ENCODE results near the gene ATXN2. TPM values are rescaled to one million over a fixed set of nuclear protein-coding genes. Genes with fewer than 3 reads are reported as not detected.

Gene ATXN2
- total RNA-seq, 1 donor from 2014 or later: 69.4 TPM

DNA sequence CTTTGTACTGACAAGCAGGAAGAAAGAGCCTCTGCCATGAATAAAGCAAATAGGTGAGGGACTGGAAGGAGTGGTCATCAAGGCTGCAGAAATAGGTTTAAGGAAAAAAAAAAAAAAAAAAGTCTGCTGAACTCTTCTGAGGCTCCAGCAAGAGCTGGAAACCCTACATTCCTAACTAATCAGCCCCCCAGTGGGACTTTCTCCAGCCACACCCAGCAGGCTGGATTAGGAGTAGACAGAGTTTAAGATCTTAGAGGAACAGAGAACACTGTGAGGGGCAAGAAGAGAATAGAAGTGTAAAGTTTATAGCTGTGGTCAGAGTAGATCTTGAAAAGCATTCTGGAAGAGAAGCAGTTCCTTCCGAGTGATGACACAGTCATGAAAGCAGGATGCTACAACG is 66.4 kb downstream of the ATXN2 start:
- no peak overlapping the region for H3K4me3 Mint-ChIP-seq (ENCODE audit: unreplicated experiment)
- peaks cover 11% of the 10 kb centered on the region for H3K4me1 Mint-ChIP-seq (ENCODE audit: unreplicated experiment)
- peaks cover 10% of the 10 kb centered on the region for H3K36me3 Mint-ChIP-seq (ENCODE audit: low read depth, unreplicated experiment)
- TF ChIP-seq, protein P1, sequence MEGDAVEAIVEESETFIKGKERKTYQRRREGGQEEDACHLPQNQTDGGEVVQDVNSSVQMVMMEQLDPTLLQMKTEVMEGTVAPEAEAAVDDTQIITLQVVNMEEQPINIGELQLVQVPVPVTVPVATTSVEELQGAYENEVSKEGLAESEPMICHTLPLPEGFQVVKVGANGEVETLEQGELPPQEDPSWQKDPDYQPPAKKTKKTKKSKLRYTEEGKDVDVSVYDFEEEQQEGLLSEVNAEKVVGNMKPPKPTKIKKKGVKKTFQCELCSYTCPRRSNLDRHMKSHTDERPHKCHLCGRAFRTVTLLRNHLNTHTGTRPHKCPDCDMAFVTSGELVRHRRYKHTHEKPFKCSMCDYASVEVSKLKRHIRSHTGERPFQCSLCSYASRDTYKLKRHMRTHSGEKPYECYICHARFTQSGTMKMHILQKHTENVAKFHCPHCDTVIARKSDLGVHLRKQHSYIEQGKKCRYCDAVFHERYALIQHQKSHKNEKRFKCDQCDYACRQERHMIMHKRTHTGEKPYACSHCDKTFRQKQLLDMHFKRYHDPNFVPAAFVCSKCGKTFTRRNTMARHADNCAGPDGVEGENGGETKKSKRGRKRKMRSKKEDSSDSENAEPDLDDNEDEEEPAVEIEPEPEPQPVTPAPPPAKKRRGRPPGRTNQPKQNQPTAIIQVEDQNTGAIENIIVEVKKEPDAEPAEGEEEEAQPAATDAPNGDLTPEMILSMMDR (IDR thresholded peaks at IDR 0.05; ENCODE audit: unreplicated experiment): no peak
- H3K9me3 Mint-ChIP-seq (ENCODE audit: unreplicated experiment): no peaks in the 10 kb centered on the region
- H3K27me3 Mint-ChIP-seq (ENCODE audit: unreplicated experiment): peaks cover 8% of the 10 kb centered on the region
- DNase-seq (ENCODE audit: low spot score): no peak
- no peak overlapping the region for H3K27ac Mint-ChIP-seq (ENCODE audit: unreplicated experiment)

DNA sequence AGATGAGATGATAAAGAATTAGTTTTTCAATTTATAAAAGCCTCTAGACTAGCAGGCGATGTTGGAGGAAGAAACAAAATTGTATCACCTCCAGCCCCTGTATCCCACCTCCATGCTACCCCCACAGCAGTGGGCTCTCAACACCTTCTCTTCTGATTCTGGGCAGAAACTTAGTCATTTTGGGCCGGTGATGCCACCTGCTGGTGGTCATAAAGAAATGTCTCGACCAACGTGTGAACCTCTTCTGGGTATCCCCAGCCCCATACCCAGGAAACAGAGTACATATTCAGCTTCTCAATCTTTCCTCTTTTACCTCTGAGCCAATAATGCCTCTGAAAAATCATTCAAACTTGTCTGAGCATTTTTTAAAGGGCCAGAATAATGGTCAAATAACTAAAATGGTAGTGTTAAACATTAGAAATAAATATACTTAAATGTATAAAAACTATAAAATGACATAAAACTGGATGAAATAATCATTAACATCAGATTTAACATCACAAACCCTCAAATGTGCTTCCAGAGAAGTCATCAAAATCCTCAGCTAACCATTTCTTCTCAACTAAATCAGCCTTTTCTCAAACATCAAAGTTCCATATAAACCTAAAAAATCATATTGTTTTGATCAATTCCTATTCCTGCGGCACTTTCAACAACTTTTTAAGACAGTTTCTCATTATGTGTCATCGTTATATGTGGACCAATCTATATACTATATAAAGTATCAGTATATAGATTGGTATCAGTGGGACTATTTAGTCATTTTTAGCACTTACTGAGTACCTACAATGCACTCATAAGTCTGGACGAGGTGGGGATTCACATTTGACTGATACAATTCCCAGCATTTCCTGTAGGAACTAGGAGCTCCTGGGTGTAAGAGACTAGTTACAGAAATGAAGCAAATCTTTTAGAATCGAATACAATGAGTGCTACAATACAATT is 69.4 kb downstream of the ATXN2 start:
- peaks cover 14% of the 10 kb centered on the region for H3K36me3 Mint-ChIP-seq (ENCODE audit: low read depth, unreplicated experiment)
- peaks cover 5% of the 10 kb centered on the region for H3K27me3 Mint-ChIP-seq (ENCODE audit: unreplicated experiment)
- H3K4me3 Mint-ChIP-seq (ENCODE audit: unreplicated experiment): no peak overlapping the region
- TF ChIP-seq, protein P1 (IDR thresholded peaks at IDR 0.05; ENCODE audit: unreplicated experiment): peak; percentile 78
- H3K4me1 Mint-ChIP-seq (ENCODE audit: unreplicated experiment): peaks cover 11% of the 10 kb centered on the region
- no peaks in the 10 kb centered on the region for H3K9me3 Mint-ChIP-seq (ENCODE audit: unreplicated experiment)
- peak overlapping the region; percentile 78 for H3K27ac Mint-ChIP-seq (ENCODE audit: unreplicated experiment)
- peak; percentile 66 for DNase-seq (ENCODE audit: low spot score)

DNA sequence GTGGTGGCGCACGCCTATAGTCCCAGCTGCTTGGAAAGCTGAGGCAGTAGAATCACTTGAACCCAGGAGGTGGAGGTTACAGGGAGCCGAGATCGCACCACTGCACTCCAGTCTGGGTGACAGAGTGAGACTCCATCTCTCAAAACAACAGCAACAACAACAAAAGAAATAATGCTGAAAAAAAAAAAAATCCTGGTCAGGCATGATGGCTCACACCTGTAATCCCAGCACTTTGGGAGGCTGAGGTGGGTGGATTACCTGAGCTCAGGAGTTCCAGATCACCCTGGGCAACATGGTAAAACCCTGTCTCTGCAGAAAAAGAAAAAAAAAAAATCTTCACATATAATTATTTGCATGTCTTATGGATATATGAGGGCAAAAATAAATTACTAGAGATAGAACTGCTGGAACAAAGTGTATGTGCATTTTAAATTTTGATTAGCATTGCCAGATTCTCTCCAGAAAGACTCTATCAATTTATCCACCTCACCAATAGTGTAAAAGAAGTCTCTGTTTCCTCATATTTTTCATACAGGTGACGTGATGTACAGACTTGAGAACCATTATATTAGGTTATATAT is 75.4 kb downstream of the ATXN2 start:
- H3K4me3 Mint-ChIP-seq (ENCODE audit: unreplicated experiment): no peak overlapping the region
- peaks cover 13% of the 10 kb centered on the region for H3K36me3 Mint-ChIP-seq (ENCODE audit: low read depth, unreplicated experiment)
- no peak for DNase-seq (ENCODE audit: low spot score)

DNA sequence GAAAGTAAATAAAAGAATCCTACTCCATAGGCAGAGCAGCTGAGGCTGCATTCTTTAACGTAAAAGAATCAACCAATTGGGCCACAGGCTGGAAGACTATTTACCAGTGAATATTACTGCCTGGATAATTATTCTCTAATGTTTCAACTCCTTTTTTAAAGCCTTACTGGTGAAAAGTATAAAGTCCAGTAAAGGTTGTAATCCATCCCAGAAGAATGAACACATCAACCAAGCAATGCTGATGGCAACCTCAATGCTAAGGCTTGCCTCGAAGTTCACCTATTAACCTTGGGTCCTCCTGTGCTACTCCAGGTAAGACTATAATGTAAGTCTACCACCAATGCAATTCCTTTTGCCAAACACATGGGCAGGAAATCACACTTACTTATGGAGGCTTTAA is 77.3 kb downstream of the ATXN2 start:
- H3K9me3 Mint-ChIP-seq (ENCODE audit: unreplicated experiment): no peaks in the 10 kb centered on the region

More for the DNA sequence above, 75.4 kb downstream of the ATXN2 start:
- Mint-ChIP-seq H3K9me3 (ENCODE audit: unreplicated experiment) (no peaks in the 10 kb centered on the region), H3K27ac (ENCODE audit: unreplicated experiment) (no peak overlapping the region), H3K27me3 (ENCODE audit: unreplicated experiment) (no peaks in the 10 kb centered on the region), H3K4me1 (ENCODE audit: unreplicated experiment) (no peaks in the 10 kb centered on the region)
- TF ChIP-seq, protein P1 (IDR thresholded peaks at IDR 0.05; ENCODE audit: unreplicated experiment): no peak

More for the DNA sequence above, 77.3 kb downstream of the ATXN2 start:
- Mint-ChIP-seq H3K27ac (ENCODE audit: unreplicated experiment) (no peak overlapping the region), H3K36me3 (ENCODE audit: low read depth, unreplicated experiment) (peaks cover 10% of the 10 kb centered on the region), H3K4me1 (ENCODE audit: unreplicated experiment) (no peaks in the 10 kb centered on the region), H3K27me3 (ENCODE audit: unreplicated experiment) (no peaks in the 10 kb centered on the region), H3K4me3 (ENCODE audit: unreplicated experiment) (no peak overlapping the region)
- TF ChIP-seq, protein P1 (IDR thresholded peaks at IDR 0.05; ENCODE audit: unreplicated experiment): no peak
- DNase-seq (ENCODE audit: low spot score): no peak

Measured in endothelial cell (in vitro differentiated cells).